ENCODE measurements around the gene PPP2R2C. TPM values are rescaled to one million over a fixed set of nuclear protein-coding genes. Genes with fewer than 3 reads are reported as not detected.

PPP2R2C gene
- total RNA-seq, 1 experiment from 2014 or later: 9.5 TPM

GRCh38 chr4:6308899-6309643, 163.3 kb downstream of the PPP2R2C start:
- H3K27ac ChIP-seq (ENCODE audit: low read length): no peak overlapping the region
- no peaks in the 10 kb centered on the region for H3K9me3 ChIP-seq (ENCODE audit: low read length)
- DNase-seq: no peak
- no peak overlapping the region for H3K4me2 ChIP-seq (ENCODE audit: low read length)
- H3K79me2 ChIP-seq (ENCODE audit: low read length): no peaks in the 10 kb centered on the region
- CTCF ChIA-PET: no interaction called here
- ATAC-seq: no peak
- no TSS peak for BruUV-seq (replicated peaks)
- no peak overlapping the region for H3K4me3 ChIP-seq (ENCODE audit: low read length)
- POLR2A ChIA-PET (ENCODE audit: unreplicated experiment): no interaction called here
- peaks cover 10% of the 10 kb centered on the region for H3K4me1 ChIP-seq (ENCODE audit: insufficient read depth, low read length)
- H4K20me1 ChIP-seq (ENCODE audit: low read length): no peaks in the 10 kb centered on the region
- TF ChIP-seq EZH2phosphoT487 (IDR thresholded peaks at IDR 0.05; ENCODE audit: borderline replicate concordance, low read length): no peak
- TF ChIP-seq CTCF (conservative IDR thresholded peaks at IDR 0.05; ENCODE audit: low read depth, low read length): no peak
- TF ChIP-seq EZH2 (IDR thresholded peaks at IDR 0.05; ENCODE audit: low read length, unreplicated experiment): no peak
- intact Hi-C loops (cut with micrococcal nuclease): no loop called here
- no peaks in the 10 kb centered on the region for H3K27me3 ChIP-seq (ENCODE audit: low read length)
- no peak overlapping the region for H3K9ac ChIP-seq (ENCODE audit: low read length)
- no peaks in the 10 kb centered on the region for H3F3A ChIP-seq (ENCODE audit: low read length, unreplicated experiment)
- H2AFZ ChIP-seq (ENCODE audit: low read length): no peak overlapping the region
- H3K36me3 ChIP-seq (ENCODE audit: low read depth, low read length): no peaks in the 10 kb centered on the region
- no peaks in the 10 kb centered on the region for H3K9me2 ChIP-seq (replicated peaks; ENCODE audit: low read length)

- H3K36me3 ChIP-seq (ENCODE audit: low read depth, low read length): no peaks in the 10 kb centered on the region
- H3K9ac ChIP-seq (ENCODE audit: low read length): no peak overlapping the region
- ATAC-seq (no peak), DNase-seq (no peak)
- TF ChIP-seq EZH2phosphoT487 (IDR thresholded peaks at IDR 0.05; ENCODE audit: borderline replicate concordance, low read length) (no peak), CTCF (conservative IDR thresholded peaks at IDR 0.05; ENCODE audit: low read depth, low read length) (no peak), EZH2 (IDR thresholded peaks at IDR 0.05; ENCODE audit: low read length, unreplicated experiment) (no peak)
- H3F3A ChIP-seq (ENCODE audit: low read length, unreplicated experiment): no peaks in the 10 kb centered on the region
- no peak overlapping the region for H2AFZ ChIP-seq (ENCODE audit: low read length)
- H3K4me1 ChIP-seq (ENCODE audit: insufficient read depth, low read length): peaks cover 4% of the 10 kb centered on the region
- H3K9me3 ChIP-seq (ENCODE audit: low read length): no peaks in the 10 kb centered on the region
- no peak overlapping the region for H3K4me2 ChIP-seq (ENCODE audit: low read length)
- ChIA-PET CTCF (no interaction called here), POLR2A (ENCODE audit: unreplicated experiment) (no interaction called here)
- no peak overlapping the region for H3K4me3 ChIP-seq (ENCODE audit: low read length)
- H3K27ac ChIP-seq (ENCODE audit: low read length): no peak overlapping the region
- no peaks in the 10 kb centered on the region for H3K27me3 ChIP-seq (ENCODE audit: low read length)
- intact Hi-C loops (cut with micrococcal nuclease): no loop called here
- no peaks in the 10 kb centered on the region for H3K9me2 ChIP-seq (replicated peaks; ENCODE audit: low read length)
- no peaks in the 10 kb centered on the region for H3K79me2 ChIP-seq (ENCODE audit: low read length)
- BruUV-seq (replicated peaks): no TSS peak
- H4K20me1 ChIP-seq (ENCODE audit: low read length): no peaks in the 10 kb centered on the region
Observed at GRCh38 chr4:6307891-6308290, 164.5 kb downstream of the PPP2R2C start.

- Histone ChIP-seq H3K9me3 (ENCODE audit: low read length) (no peaks in the 10 kb centered on the region), H3K9ac (ENCODE audit: low read length) (no peak overlapping the region), H4K20me1 (ENCODE audit: low read length) (no peaks in the 10 kb centered on the region), H3K27ac (ENCODE audit: low read length) (no peak overlapping the region), H3K36me3 (ENCODE audit: low read depth, low read length) (no peaks in the 10 kb centered on the region), H3K4me3 (ENCODE audit: low read length) (no peak overlapping the region), H3F3A (ENCODE audit: low read length, unreplicated experiment) (no peaks in the 10 kb centered on the region), H2AFZ (ENCODE audit: low read length) (no peak overlapping the region), H3K4me1 (ENCODE audit: insufficient read depth, low read length) (no peaks in the 10 kb centered on the region), H3K9me2 (replicated peaks; ENCODE audit: low read length) (no peaks in the 10 kb centered on the region), H3K79me2 (ENCODE audit: low read length) (no peaks in the 10 kb centered on the region), H3K27me3 (ENCODE audit: low read length) (no peaks in the 10 kb centered on the region), H3K4me2 (ENCODE audit: low read length) (no peak overlapping the region)
- intact Hi-C loops (cut with micrococcal nuclease): no loop called here
- TF ChIP-seq CTCF (conservative IDR thresholded peaks at IDR 0.05; ENCODE audit: low read depth, low read length): no peak
- TF ChIP-seq EZH2 (IDR thresholded peaks at IDR 0.05; ENCODE audit: low read length, unreplicated experiment): no peak
- no peak for TF ChIP-seq EZH2phosphoT487 (IDR thresholded peaks at IDR 0.05; ENCODE audit: borderline replicate concordance, low read length)
- ATAC-seq (no peak), DNase-seq (no peak)
- CTCF ChIA-PET: no interaction called here
- BruUV-seq (replicated peaks): no TSS peak
- POLR2A ChIA-PET (ENCODE audit: unreplicated experiment): no interaction called here
Observed at GRCh38 chr4:6307230-6307629, 165.2 kb downstream of the PPP2R2C start.

All from PC-3 (cell line).